ENCODE data around the gene DIAPH2. TPM values are rescaled to one million over a fixed set of nuclear protein-coding genes. Genes with fewer than 3 reads are reported as not detected.
"Not testable (repeated sequence)": the region's sequence is repeated elsewhere in the genome, so short reads cannot be mapped to it uniquely, and the experiment has no call there.

DIAPH2 gene
- total RNA-seq, 1 donor from 2014 or later = 20.5 TPM

DNA sequence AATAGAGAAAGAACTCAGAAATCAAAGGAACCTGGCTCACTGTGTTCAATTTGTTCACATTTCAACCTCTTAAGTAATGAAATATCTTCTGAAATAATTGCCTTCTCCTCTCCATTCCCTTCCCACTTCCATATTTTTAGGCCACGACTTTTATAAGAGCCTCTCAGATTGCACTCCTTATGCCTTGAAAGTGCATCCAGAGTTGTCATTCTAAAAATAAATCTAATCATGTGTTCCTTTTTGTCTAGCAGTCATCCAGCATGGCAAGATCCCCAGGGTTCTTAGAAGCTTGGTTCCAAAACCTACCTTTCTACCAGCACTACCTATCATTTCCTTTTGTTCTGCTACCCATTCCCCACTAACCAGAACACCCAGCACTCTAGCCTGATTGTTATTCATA, 156.7 kb downstream of the DIAPH2 start:
- TF ChIP-seq, protein P1, sequence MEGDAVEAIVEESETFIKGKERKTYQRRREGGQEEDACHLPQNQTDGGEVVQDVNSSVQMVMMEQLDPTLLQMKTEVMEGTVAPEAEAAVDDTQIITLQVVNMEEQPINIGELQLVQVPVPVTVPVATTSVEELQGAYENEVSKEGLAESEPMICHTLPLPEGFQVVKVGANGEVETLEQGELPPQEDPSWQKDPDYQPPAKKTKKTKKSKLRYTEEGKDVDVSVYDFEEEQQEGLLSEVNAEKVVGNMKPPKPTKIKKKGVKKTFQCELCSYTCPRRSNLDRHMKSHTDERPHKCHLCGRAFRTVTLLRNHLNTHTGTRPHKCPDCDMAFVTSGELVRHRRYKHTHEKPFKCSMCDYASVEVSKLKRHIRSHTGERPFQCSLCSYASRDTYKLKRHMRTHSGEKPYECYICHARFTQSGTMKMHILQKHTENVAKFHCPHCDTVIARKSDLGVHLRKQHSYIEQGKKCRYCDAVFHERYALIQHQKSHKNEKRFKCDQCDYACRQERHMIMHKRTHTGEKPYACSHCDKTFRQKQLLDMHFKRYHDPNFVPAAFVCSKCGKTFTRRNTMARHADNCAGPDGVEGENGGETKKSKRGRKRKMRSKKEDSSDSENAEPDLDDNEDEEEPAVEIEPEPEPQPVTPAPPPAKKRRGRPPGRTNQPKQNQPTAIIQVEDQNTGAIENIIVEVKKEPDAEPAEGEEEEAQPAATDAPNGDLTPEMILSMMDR (IDR thresholded peaks at IDR 0.05) = no peak
- H3K27ac Mint-ChIP-seq = no peak overlapping the region
- intact Hi-C loops (cut with micrococcal nuclease) = no loop called here
- no peak for DNase-seq
- ChIA-PET POLR2A (no interaction called here), CTCF (no interaction called here)
- no peaks in the 10 kb centered on the region for H3K27me3 Mint-ChIP-seq
- H3K4me3 Mint-ChIP-seq = no peak overlapping the region
- no peaks in the 10 kb centered on the region for H3K36me3 Mint-ChIP-seq (ENCODE audit: low read depth)
- peaks cover 6% of the 10 kb centered on the region for H3K4me1 Mint-ChIP-seq
- no peaks in the 10 kb centered on the region for H3K9me3 Mint-ChIP-seq
- no peak for ATAC-seq (ENCODE audit: low read depth)

- not testable (repeated sequence) for H3K27ac Mint-ChIP-seq
Measured at GRCh38 chrX:96841866-96842265, 157.2 kb downstream of the DIAPH2 start.

DNA sequence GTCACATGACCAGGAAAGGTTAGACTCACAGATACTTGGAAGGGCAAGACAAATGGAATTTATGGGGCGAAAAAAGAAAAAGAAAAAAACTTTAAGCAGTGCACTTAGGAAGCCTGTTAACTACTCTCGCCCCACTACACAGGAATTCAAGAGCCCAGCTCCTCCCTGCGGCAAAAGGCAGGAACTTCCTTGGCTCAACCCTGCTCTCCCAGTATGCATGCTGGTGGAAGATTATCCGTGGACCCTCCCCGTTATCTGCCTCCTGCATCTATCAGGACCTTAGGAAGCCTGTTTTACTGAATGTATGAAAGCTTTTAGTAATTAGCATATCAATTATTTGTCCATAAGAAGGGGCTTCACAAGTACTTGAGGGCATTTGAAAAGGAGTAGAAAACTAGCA, 158.9 kb downstream of the DIAPH2 start:
- ChIA-PET CTCF (no interaction called here), POLR2A (no interaction called here)
- Mint-ChIP-seq H3K4me3 (no peak overlapping the region), H3K27me3 (no peaks in the 10 kb centered on the region), H3K9me3 (no peaks in the 10 kb centered on the region), H3K36me3 (ENCODE audit: low read depth) (no peaks in the 10 kb centered on the region), H3K4me1 (no peaks in the 10 kb centered on the region), H3K27ac (no peak overlapping the region)
- intact Hi-C loops (cut with micrococcal nuclease) = no loop called here
- DNase-seq = no peak
- TF ChIP-seq, protein P1 (IDR thresholded peaks at IDR 0.05) = no peak
- no peak for ATAC-seq (ENCODE audit: low read depth)

More at GRCh38 chrX:96841866-96842265, 157.2 kb downstream of the DIAPH2 start:
- H3K9me3 Mint-ChIP-seq; H3K4me1 Mint-ChIP-seq; CTCF ChIA-PET; H3K36me3 Mint-ChIP-seq (ENCODE audit: low read depth); POLR2A ChIA-PET; DNase-seq; H3K4me3 Mint-ChIP-seq; intact Hi-C loops (cut with micrococcal nuclease); ATAC-seq (ENCODE audit: low read depth); H3K27me3 Mint-ChIP-seq: not testable (repeated sequence)

- TF ChIP-seq, protein P1 (IDR thresholded peaks at IDR 0.05) = no peak
- DNase-seq = no peak
- no peak for ATAC-seq (ENCODE audit: low read depth)
- Mint-ChIP-seq H3K27me3 (no peaks in the 10 kb centered on the region), H3K9me3 (no peaks in the 10 kb centered on the region), H3K4me1 (no peaks in the 10 kb centered on the region), H3K27ac (no peak overlapping the region), H3K4me3 (no peak overlapping the region), H3K36me3 (ENCODE audit: low read depth) (no peaks in the 10 kb centered on the region)
- CTCF ChIA-PET = no interaction called here
- POLR2A ChIA-PET = no interaction called here
- intact Hi-C loops (cut with micrococcal nuclease) = no loop called here
Measured at GRCh38 chrX:96846841-96847240, 162.2 kb downstream of the DIAPH2 start.

DNA sequence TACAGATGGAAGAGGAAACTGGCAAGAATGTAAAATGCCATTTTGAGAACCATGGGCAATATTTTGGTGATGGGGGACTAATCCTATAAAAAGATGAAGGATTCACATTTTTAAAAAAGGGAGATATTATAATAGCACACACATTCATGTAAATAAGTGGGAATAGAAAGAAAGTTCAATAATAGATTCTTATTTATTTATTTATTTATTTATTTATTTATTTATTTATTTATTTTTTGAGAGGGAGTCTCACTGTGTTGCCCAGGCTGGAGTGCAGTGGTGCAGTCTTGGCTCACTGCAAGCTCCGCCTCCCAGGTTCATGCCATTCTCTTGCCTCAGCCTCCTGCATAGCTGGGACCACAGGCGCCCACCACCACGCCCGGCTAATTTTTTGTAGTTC, 174.8 kb downstream of the DIAPH2 start:
- H3K9me3 Mint-ChIP-seq; intact Hi-C loops (cut with micrococcal nuclease); ATAC-seq (ENCODE audit: low read depth); DNase-seq; H3K36me3 Mint-ChIP-seq (ENCODE audit: low read depth); H3K4me3 Mint-ChIP-seq; POLR2A ChIA-PET; H3K27ac Mint-ChIP-seq; H3K27me3 Mint-ChIP-seq; CTCF ChIA-PET: not testable (repeated sequence)
- peaks cover 16% of the 10 kb centered on the region for H3K4me1 Mint-ChIP-seq

- intact Hi-C loops (cut with micrococcal nuclease) = no loop called here
- CTCF ChIA-PET = no interaction called here
- H3K9me3 Mint-ChIP-seq = no peaks in the 10 kb centered on the region
- H3K36me3 Mint-ChIP-seq (ENCODE audit: low read depth) = no peaks in the 10 kb centered on the region
- H3K27me3 Mint-ChIP-seq = no peaks in the 10 kb centered on the region
- POLR2A ChIA-PET = no interaction called here
- TF ChIP-seq, protein P1 (IDR thresholded peaks at IDR 0.05) = no peak
- ATAC-seq (ENCODE audit: low read depth) (peak; percentile 18), DNase-seq (no peak)
- peaks cover 16% of the 10 kb centered on the region for H3K4me1 Mint-ChIP-seq
- H3K27ac Mint-ChIP-seq = peak overlapping the region; percentile 57
- no peak overlapping the region for H3K4me3 Mint-ChIP-seq
Measured at GRCh38 chrX:96861218-96861617, 176.6 kb downstream of the DIAPH2 start.

All from activated B cell treated with CpG ODN at 0.5 μM for 24 hours (primary cell).